GM12873 (cell line): ENCODE results near the gene COL13A1.
A peak's percentile ranks its signal among the peaks of the same experiment; 100 is the strongest.

Experiments used
- CTCF ChIP-seq: IDR thresholded peaks from 2 replicates; pipeline ENCODE4 v1.5.1; 2012; ENCODE audit warnings: low read depth, mild to moderate bottlenecking, moderate library complexity, low read length, control low read depth; ENCODE audit not compliant: insufficient read depth; ENCODE audit errors: missing control alignments

Gene COL13A1

GRCh38 chr10:69901628-69902505 lies 100.2 kb downstream of the COL13A1 start:
- TF ChIP-seq CTCF: peak; percentile 53

- TF ChIP-seq CTCF: no peak
Observed at GRCh38 chr10:69902835-69903535, 101.3 kb downstream of the COL13A1 start.

GRCh38 chr10:69904533-69904932 lies 102.8 kb downstream of the COL13A1 start:
- TF ChIP-seq CTCF: no peak

- no peak for TF ChIP-seq CTCF
Observed at GRCh38 chr10:69906425-69906824, 104.7 kb downstream of the COL13A1 start.

GRCh38 chr10:69907517-69907916 lies 105.8 kb downstream of the COL13A1 start:
- TF ChIP-seq CTCF: no peak

GRCh38 chr10:69908124-69908523 lies 106.4 kb downstream of the COL13A1 start:
- no peak for TF ChIP-seq CTCF

GRCh38 chr10:69910561-69910960 lies 108.9 kb downstream of the COL13A1 start:
- no peak for TF ChIP-seq CTCF
